ENCODE measurements around the gene BLACAT1.
"Not testable (repeated sequence)": the region's sequence is repeated elsewhere in the genome, so short reads cannot be mapped to it uniquely, and the experiment has no call there.

Gene BLACAT1

DNA sequence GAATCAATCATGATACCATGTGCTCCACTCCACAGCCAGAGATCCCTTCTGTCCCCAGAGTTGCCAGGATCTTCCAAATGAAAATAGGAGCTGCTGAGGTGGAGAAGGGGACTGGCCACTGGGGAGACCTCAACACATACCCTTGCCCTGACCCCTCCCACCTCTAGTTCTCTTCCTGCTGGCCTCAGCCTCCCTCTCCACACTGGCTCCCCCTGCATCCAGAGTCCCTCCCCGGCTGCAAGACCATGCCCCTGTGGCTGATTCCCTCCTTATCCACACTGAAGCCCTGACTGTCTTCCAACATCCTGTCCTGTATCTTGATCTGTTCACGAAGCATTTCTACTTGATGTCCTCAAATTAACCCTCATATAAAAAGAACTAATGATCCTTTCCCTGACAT is 27.5 kb upstream of the BLACAT1 start:
- Histone ChIP-seq H3K27me3 (replicated peaks; ENCODE audit: insufficient read depth, low read length) (peaks cover 38% of the 10 kb centered on the region), H3K4me3 (ENCODE audit: low read length) (no peak overlapping the region), H2AFZ (ENCODE audit: low read length) (no peak overlapping the region), H3K36me3 (replicated peaks; ENCODE audit: insufficient read depth, low read length) (no peaks in the 10 kb centered on the region), H3K4me1 (ENCODE audit: low read length) (peaks cover 16% of the 10 kb centered on the region), H3K9me2 (replicated peaks; ENCODE audit: insufficient read depth, low read length) (no peaks in the 10 kb centered on the region), H3K79me2 (ENCODE audit: low read length) (no peaks in the 10 kb centered on the region), H3K27ac (ENCODE audit: low read length) (no peak overlapping the region), H3K4me2 (ENCODE audit: low read depth, low read length) (no peak overlapping the region), H3K9ac (ENCODE audit: low read length) (no peak overlapping the region), H3F3A (ENCODE audit: insufficient read depth, low read length) (peaks cover 5% of the 10 kb centered on the region; the same call in 1 of the 2 replicates), H3K9me3 (replicated peaks; ENCODE audit: insufficient read depth, low read length) (no peaks in the 10 kb centered on the region), H4K20me1 (ENCODE audit: insufficient read depth, low read length) (no peaks in the 10 kb centered on the region)
- no peak for DNase-seq
- TF ChIP-seq EZH2phosphoT487 (IDR thresholded peaks at IDR 0.05; ENCODE audit: low read length) (no peak), EZH2 (optimal IDR thresholded peaks at IDR 0.05; ENCODE audit: low read depth, low read length) (no peak)
- TF ChIP-seq, protein P1, sequence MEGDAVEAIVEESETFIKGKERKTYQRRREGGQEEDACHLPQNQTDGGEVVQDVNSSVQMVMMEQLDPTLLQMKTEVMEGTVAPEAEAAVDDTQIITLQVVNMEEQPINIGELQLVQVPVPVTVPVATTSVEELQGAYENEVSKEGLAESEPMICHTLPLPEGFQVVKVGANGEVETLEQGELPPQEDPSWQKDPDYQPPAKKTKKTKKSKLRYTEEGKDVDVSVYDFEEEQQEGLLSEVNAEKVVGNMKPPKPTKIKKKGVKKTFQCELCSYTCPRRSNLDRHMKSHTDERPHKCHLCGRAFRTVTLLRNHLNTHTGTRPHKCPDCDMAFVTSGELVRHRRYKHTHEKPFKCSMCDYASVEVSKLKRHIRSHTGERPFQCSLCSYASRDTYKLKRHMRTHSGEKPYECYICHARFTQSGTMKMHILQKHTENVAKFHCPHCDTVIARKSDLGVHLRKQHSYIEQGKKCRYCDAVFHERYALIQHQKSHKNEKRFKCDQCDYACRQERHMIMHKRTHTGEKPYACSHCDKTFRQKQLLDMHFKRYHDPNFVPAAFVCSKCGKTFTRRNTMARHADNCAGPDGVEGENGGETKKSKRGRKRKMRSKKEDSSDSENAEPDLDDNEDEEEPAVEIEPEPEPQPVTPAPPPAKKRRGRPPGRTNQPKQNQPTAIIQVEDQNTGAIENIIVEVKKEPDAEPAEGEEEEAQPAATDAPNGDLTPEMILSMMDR (IDR thresholded peaks at IDR 0.05; ENCODE audit: low read length): no peak

- H3F3A ChIP-seq (ENCODE audit: insufficient read depth, low read length); H3K9me2 ChIP-seq (replicated peaks; ENCODE audit: insufficient read depth, low read length); H3K27ac ChIP-seq (ENCODE audit: low read length); DNase-seq; H3K9ac ChIP-seq (ENCODE audit: low read length); H3K36me3 ChIP-seq (replicated peaks; ENCODE audit: insufficient read depth, low read length); H2AFZ ChIP-seq (ENCODE audit: low read length); H3K9me3 ChIP-seq (replicated peaks; ENCODE audit: insufficient read depth, low read length); H4K20me1 ChIP-seq (ENCODE audit: insufficient read depth, low read length); H3K4me3 ChIP-seq (ENCODE audit: low read length); H3K4me2 ChIP-seq (ENCODE audit: low read depth, low read length); H3K79me2 ChIP-seq (ENCODE audit: low read length): not testable (repeated sequence)
- Histone ChIP-seq H3K27me3 (replicated peaks; ENCODE audit: insufficient read depth, low read length) (peaks cover 38% of the 10 kb centered on the region), H3K4me1 (ENCODE audit: low read length) (peaks cover 16% of the 10 kb centered on the region)
Observed at GRCh38 chr1:205482587-205482986, 26.7 kb upstream of the BLACAT1 start.

GRCh38 chr1:205481629-205482151 is 25.8 kb upstream of the BLACAT1 start:
- no peak for TF ChIP-seq EZH2 (optimal IDR thresholded peaks at IDR 0.05; ENCODE audit: low read depth, low read length)
- no peak for TF ChIP-seq EZH2phosphoT487 (IDR thresholded peaks at IDR 0.05; ENCODE audit: low read length)
- TF ChIP-seq, protein P1 (IDR thresholded peaks at IDR 0.05; ENCODE audit: low read length): no peak
- Histone ChIP-seq H3K27ac (ENCODE audit: low read length) (no peak overlapping the region), H3K36me3 (replicated peaks; ENCODE audit: insufficient read depth, low read length) (no peaks in the 10 kb centered on the region), H3K27me3 (replicated peaks; ENCODE audit: insufficient read depth, low read length) (peaks cover 38% of the 10 kb centered on the region), H3K9me3 (replicated peaks; ENCODE audit: insufficient read depth, low read length) (no peaks in the 10 kb centered on the region), H3F3A (ENCODE audit: insufficient read depth, low read length) (peaks cover 5% of the 10 kb centered on the region; the same call in 1 of the 2 replicates), H3K4me3 (ENCODE audit: low read length) (no peak overlapping the region), H2AFZ (ENCODE audit: low read length) (no peak overlapping the region), H3K79me2 (ENCODE audit: low read length) (no peaks in the 10 kb centered on the region), H4K20me1 (ENCODE audit: insufficient read depth, low read length) (no peaks in the 10 kb centered on the region), H3K4me2 (ENCODE audit: low read depth, low read length) (no peak overlapping the region), H3K9me2 (replicated peaks; ENCODE audit: insufficient read depth, low read length) (no peaks in the 10 kb centered on the region), H3K9ac (ENCODE audit: low read length) (no peak overlapping the region), H3K4me1 (ENCODE audit: low read length) (peaks cover 16% of the 10 kb centered on the region)
- no peak for DNase-seq

DNA sequence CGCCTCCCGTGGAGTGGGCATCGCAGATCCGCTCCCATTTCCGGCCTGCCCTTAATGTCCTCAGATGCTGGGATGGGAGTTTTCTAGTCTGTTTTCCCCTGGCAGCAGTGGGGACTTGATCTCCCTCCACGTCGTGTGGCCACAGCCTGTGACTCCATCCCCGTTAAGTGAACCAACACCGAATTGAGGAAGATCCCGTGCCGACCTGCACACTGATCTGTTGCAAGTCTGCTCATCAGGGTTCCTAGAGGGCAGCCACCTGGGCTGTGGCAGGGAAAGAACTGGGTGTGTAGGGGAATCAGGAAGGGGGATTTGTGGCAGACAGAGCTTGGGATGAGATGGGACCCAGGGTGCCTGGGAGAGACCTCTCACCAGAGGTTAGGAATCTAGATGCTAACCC is 25.4 kb upstream of the BLACAT1 start:
- no peak overlapping the region for H3K27ac ChIP-seq (ENCODE audit: low read length)
- DNase-seq: no peak
- H3K27me3 ChIP-seq (replicated peaks; ENCODE audit: insufficient read depth, low read length): peaks cover 34% of the 10 kb centered on the region
- no peak overlapping the region for H3K4me2 ChIP-seq (ENCODE audit: low read depth, low read length)
- H3K4me1 ChIP-seq (ENCODE audit: low read length): peaks cover 16% of the 10 kb centered on the region
- no peak for TF ChIP-seq EZH2phosphoT487 (IDR thresholded peaks at IDR 0.05; ENCODE audit: low read length)
- TF ChIP-seq EZH2 (optimal IDR thresholded peaks at IDR 0.05; ENCODE audit: low read depth, low read length): no peak
- TF ChIP-seq, protein P1 (IDR thresholded peaks at IDR 0.05; ENCODE audit: low read length): no peak
- H3K9me2 ChIP-seq (replicated peaks; ENCODE audit: insufficient read depth, low read length): no peaks in the 10 kb centered on the region
- H3K79me2 ChIP-seq (ENCODE audit: low read length): no peaks in the 10 kb centered on the region
- peaks cover 5% of the 10 kb centered on the region; the same call in 1 of the 2 replicates for H3F3A ChIP-seq (ENCODE audit: insufficient read depth, low read length)
- H2AFZ ChIP-seq (ENCODE audit: low read length): no peak overlapping the region
- H3K9me3 ChIP-seq (replicated peaks; ENCODE audit: insufficient read depth, low read length): no peaks in the 10 kb centered on the region
- H4K20me1 ChIP-seq (ENCODE audit: insufficient read depth, low read length): no peaks in the 10 kb centered on the region
- no peaks in the 10 kb centered on the region for H3K36me3 ChIP-seq (replicated peaks; ENCODE audit: insufficient read depth, low read length)
- no peak overlapping the region for H3K9ac ChIP-seq (ENCODE audit: low read length)
- H3K4me3 ChIP-seq (ENCODE audit: low read length): no peak overlapping the region
